CD14-positive monocyte (primary cell): ENCODE results near the gene ARHGAP15. TPM values are rescaled to one million over a fixed set of nuclear protein-coding genes. Genes with fewer than 3 reads are reported as not detected.

Experiments
- DNase-seq, 3 donors: peaks; one replicate each; pipeline ENCODE4 v3.0.0-alpha.2; 2011 to 2022
- H2AFZ ChIP-seq: 2 replicates; pipeline ENCODE4 v1.6.0; 2012; ENCODE audit warnings: mild to moderate bottlenecking, low read depth, low read length, inconsistent platforms; ENCODE audit not compliant: insufficient read depth, poor library complexity, severe bottlenecking
- H3K27ac ChIP-seq, 2 donors: 1 replicate in 1 of 2; 2 replicates in 1 of 2; pipeline ENCODE4 v1.5.1; 2012 to 2013; ENCODE audit warnings: low read length in 2 of 2, control low read depth in 1 of 2, inconsistent platforms in 1 of 2, low read depth in 1 of 2, mild to moderate bottlenecking in 1 of 2
- H3K27me3 ChIP-seq, 2 donors: one replicate each; pipeline versions ENCODE4 v1.6.0 to v1.6.1; 2011 to 2013; ENCODE audit warnings: low read length in 2 of 2; ENCODE audit not compliant: control insufficient read depth in 2 of 2, insufficient read depth in 2 of 2
- H3K36me3 ChIP-seq, 2 donors: replicated peaks in 1 of 2; 1 replicate in 1 of 2; 2 replicates in 1 of 2; pipeline versions ENCODE4 v1.5.1 to v1.6.1; 2012 to 2013; ENCODE audit warnings: low read length in 2 of 2, control low read depth in 1 of 2, inconsistent platforms in 1 of 2, mild to moderate bottlenecking in 1 of 2; ENCODE audit not compliant: insufficient read depth in 2 of 2, control insufficient read depth in 1 of 2
- H3K4me1 ChIP-seq, 2 donors: 1 replicate in 1 of 2; 2 replicates in 1 of 2; pipeline versions ENCODE4 v1.5.1 to v1.6.1; 2012 to 2013; ENCODE audit warnings: low read length in 2 of 2, control low read depth in 1 of 2, inconsistent platforms in 1 of 2, mild to moderate bottlenecking in 1 of 2, moderate library complexity in 1 of 2; ENCODE audit not compliant: insufficient read depth in 2 of 2, control insufficient read depth in 1 of 2
- H3K4me2 ChIP-seq: replicated peaks from 2 replicates; pipeline ENCODE3; 2012; ENCODE audit warnings: low read length, moderate library complexity, mild to moderate bottlenecking; ENCODE audit not compliant: poor library complexity, severe bottlenecking; ENCODE audit errors: extremely low read depth
- H3K4me3 ChIP-seq, 3 experiments: fragments of 200-600 bp in 1 of 3; sonication (generic) in 1 of 3; replicated peaks in 1 of 3; 1 replicate in 2 of 3; 2 replicates in 1 of 3; pipeline ENCODE4 v1.5.1; 2011 to 2013; ENCODE audit warnings: low read length in 3 of 3, mild to moderate bottlenecking in 3 of 3, control low read depth in 2 of 3, low read depth in 2 of 3, inconsistent platforms in 1 of 3, moderate library complexity in 1 of 3
- H3K79me2 ChIP-seq: 2 replicates; pipeline ENCODE4 v1.6.0; 2012; ENCODE audit warnings: mild to moderate bottlenecking, control low read depth, inconsistent platforms, low read length, moderate library complexity; ENCODE audit not compliant: insufficient read depth
- H3K9ac ChIP-seq: 2 replicates; pipeline ENCODE4 v1.6.0; 2017; ENCODE audit warnings: low read length, mild to moderate bottlenecking; ENCODE audit not compliant: insufficient read depth, poor library complexity, severe bottlenecking
- H3K9me3 ChIP-seq, 2 donors: replicated peaks in 1 of 2; 1 replicate in 1 of 2; 2 replicates in 1 of 2; pipeline versions ENCODE4 v1.5.1 to v1.6.1; 2012 to 2013; ENCODE audit warnings: low read length in 2 of 2, control low read depth in 1 of 2; ENCODE audit not compliant: control insufficient read depth in 1 of 2, insufficient read depth in 1 of 2
- H4K20me1 ChIP-seq: 2 replicates; pipeline ENCODE4 v1.6.0; 2012; ENCODE audit warnings: mild to moderate bottlenecking, low read length, control low read depth, moderate library complexity; ENCODE audit not compliant: insufficient read depth
- H3K27ac Mint-ChIP-seq, 7 donors: one replicate each; pipeline ENCODE4 v1.8.0; 2020; ENCODE audit warnings: mild to moderate bottlenecking in 7 of 7, mixed read lengths in 7 of 7, moderate library complexity in 6 of 7, inconsistent platforms in 2 of 7
- H3K27me3 Mint-ChIP-seq, 3 donors: one replicate each; pipeline ENCODE4 v1.8.0; 2021 to 2022; ENCODE audit warnings: low read depth in 3 of 3, mild to moderate bottlenecking in 3 of 3, mixed read lengths in 3 of 3, moderate library complexity in 3 of 3, inconsistent platforms in 1 of 3
- H3K36me3 Mint-ChIP-seq, 2 donors: one replicate each; pipeline ENCODE4 v1.8.0; 2020; ENCODE audit warnings: mixed read lengths in 2 of 2, inconsistent platforms in 1 of 2, mild to moderate bottlenecking in 1 of 2
- H3K4me1 Mint-ChIP-seq: one replicate; pipeline ENCODE4 v1.8.0; 2020; ENCODE audit warnings: mild to moderate bottlenecking, mixed read lengths
- H3K4me3 Mint-ChIP-seq, 2 donors: one replicate each; pipeline ENCODE4 v1.8.0; 2020; ENCODE audit warnings: mild to moderate bottlenecking in 2 of 2, mixed read lengths in 2 of 2, moderate library complexity in 1 of 2
- H3K9me3 Mint-ChIP-seq, 7 donors: one replicate each; pipeline ENCODE4 v1.8.0; 2020 to 2022; ENCODE audit warnings: mixed read lengths in 7 of 7, mild to moderate bottlenecking in 6 of 7, moderate library complexity in 6 of 7, inconsistent platforms in 2 of 7
- CTCF ChIP-seq: fragments of 200-600 bp; IDR thresholded peaks from one replicate; pipeline ENCODE4 v1.8.0; 2022; ENCODE audit warnings: antibody characterized with exemption, mild to moderate bottlenecking
- WGBS: methylation state at CpG from one replicate; pipeline ENCODE4 v1.1.5; 2013; ENCODE audit warnings: missing lambda C conversion rate; ENCODE audit not compliant: insufficient coverage; 5-methylcytosine and 5-hydroxymethylcytosine counted together
- intact Hi-C, 2 donors: fragments of 100-400 bp; cut with micrococcal nuclease; formaldehyde crosslinking; loops; one replicate each; pipeline versions ENCODE4 v1.15.0 to v1.15.1; 2023
- polyA plus RNA-seq, 3 donors: library from polyadenylated mRNA; depleted of rRNA in 1 of 3; unstranded in 2 of 3; stranded (reverse) in 1 of 3; fragments of 300-500 nt in 2 of 3; fragments of >200 nt in 1 of 3; fragmentation: Illumina TruSeq in 2 of 3; gene quantifications; 1 replicate in 2 of 3; 2 replicates in 1 of 3; pipeline ENCODE4 v1.2.3, GENCODE V29; 2012 to 2021

The ARHGAP15 gene
- polyA plus RNA-seq, 3 donors, result 35.4 to 50.9 (median 50.7) TPM

GRCh38 chr2:143615562-143615961, 486.3 kb downstream of the ARHGAP15 start:
- Histone ChIP-seq H3K9me3 (no peaks in the 10 kb centered on the region), H3K9ac (no peak overlapping the region), H3K79me2 (no peaks in the 10 kb centered on the region), H3K4me2 (no peak overlapping the region), H3K4me1 (no peaks in the 10 kb centered on the region), H3K27ac (no peak overlapping the region), H3K36me3 (peaks cover 2 to 15% of the 10 kb centered on the region in 2 donors), H4K20me1 (no peaks in the 10 kb centered on the region), H2AFZ (no peak overlapping the region), H3K27me3 (no peaks in the 10 kb centered on the region), H3K4me3 (no peak overlapping the region)
- no peak for DNase-seq
- WGBS, result 100% methylated on average over 1 of the region's 4 CpGs
- H3K36me3 Mint-ChIP-seq, result peaks cover 11 to 24% of the 10 kb centered on the region in 2 donors
- TF ChIP-seq CTCF, result no peak
- peaks cover 0 to 3% (median 0%) of the 10 kb centered on the region in 7 donors for H3K9me3 Mint-ChIP-seq
- H3K27ac Mint-ChIP-seq, result no peak overlapping the region
- intact Hi-C loops, result no loop called here
- H3K4me3 Mint-ChIP-seq, result no peak overlapping the region
- H3K4me1 Mint-ChIP-seq, result peaks cover 3% of the 10 kb centered on the region
- H3K27me3 Mint-ChIP-seq, result no peaks in the 10 kb centered on the region

- no peak overlapping the region for H3K27ac Mint-ChIP-seq
- H2AFZ ChIP-seq, result no peak overlapping the region
- H3K27ac ChIP-seq, result no peak overlapping the region
- H3K4me1 Mint-ChIP-seq, result peaks cover 3% of the 10 kb centered on the region
- WGBS, result 0% methylated on average over 1 of the region's 6 CpGs
- no peaks in the 10 kb centered on the region for H3K4me1 ChIP-seq
- H3K27me3 ChIP-seq, result no peaks in the 10 kb centered on the region
- no peak for TF ChIP-seq CTCF
- H3K9me3 ChIP-seq, result no peaks in the 10 kb centered on the region
- H3K4me3 Mint-ChIP-seq, result no peak overlapping the region
- no peaks in the 10 kb centered on the region for H3K79me2 ChIP-seq
- H3K9ac ChIP-seq, result no peak overlapping the region
- no peaks in the 10 kb centered on the region for H3K27me3 Mint-ChIP-seq
- H3K36me3 Mint-ChIP-seq, result peaks cover 9 to 19% of the 10 kb centered on the region in 2 donors
- H4K20me1 ChIP-seq, result no peaks in the 10 kb centered on the region
- H3K36me3 ChIP-seq, result peaks cover 2 to 15% of the 10 kb centered on the region in 2 donors
- H3K4me3 ChIP-seq, result no peak overlapping the region
- intact Hi-C loops, result no loop called here
- no peak for DNase-seq
- H3K4me2 ChIP-seq, result no peak overlapping the region
- peaks cover 0 to 3% (median 0%) of the 10 kb centered on the region in 7 donors for H3K9me3 Mint-ChIP-seq
These were observed 487.2 kb downstream of the ARHGAP15 start for GRCh38 chr2:143616452-143616851.
